ENCODE measurements around the gene RPS3. TPM values are rescaled to one million over a fixed set of nuclear protein-coding genes. Genes with fewer than 3 reads are reported as not detected.

Gene RPS3
- total RNA-seq, 4 donors from 2014 or later, result 1,012 to 1,395 (median 1,115) TPM

GRCh38 chr11:75436806-75437205, 37.5 kb downstream of the RPS3 start:
- Histone ChIP-seq H3K27ac (no peak overlapping the region), H3K9me3 (no peaks in the 10 kb centered on the region), H3K36me3 (peaks cover 0 to 56% (median 0%) of the 10 kb centered on the region in 3 donors), H3K4me3 (no peak overlapping the region), H3K27me3 (peaks cover 0 to 3% of the 10 kb centered on the region in 2 donors), H3K4me1 (peaks cover 0 to 20% (median 2%) of the 10 kb centered on the region in 4 donors)
- no peak for DNase-seq (ENCODE audit: low spot score in 2 of 2)
- no peak for TF ChIP-seq POLR2A (IDR thresholded peaks at IDR 0.05)
- 87 to 92% methylated on average over 8 to 9 of the region's 9 CpGs for WGBS, 2 donors

- no peak overlapping the region for H3K27ac ChIP-seq
- no peak for DNase-seq (ENCODE audit: low spot score in 2 of 2)
- H3K4me1 ChIP-seq, result peaks cover 0 to 6% (median 0%) of the 10 kb centered on the region in 4 donors
- WGBS, 2 donors, result 76% methylated on average over 11 to 13 of the region's 13 CpGs
- TF ChIP-seq EP300 (IDR thresholded peaks at IDR 0.05), result no peak
- no peak for TF ChIP-seq POLR2A (IDR thresholded peaks at IDR 0.05)
- TF ChIP-seq CTCF (IDR thresholded peaks at IDR 0.05), result no peak
- no peak overlapping the region for H3K4me3 ChIP-seq
- H3K36me3 ChIP-seq, result peaks cover 0 to 68% (median 0%) of the 10 kb centered on the region in 3 donors
- H3K27me3 ChIP-seq, result no peaks in the 10 kb centered on the region
- no peaks in the 10 kb centered on the region for H3K9me3 ChIP-seq
These were observed 38.8 kb downstream of the RPS3 start for GRCh38 chr11:75437966-75438659.

GRCh38 chr11:75439026-75439425, 39.7 kb downstream of the RPS3 start:
- H3K27ac ChIP-seq, result no peak overlapping the region
- H3K27me3 ChIP-seq, result no peaks in the 10 kb centered on the region
- no peak overlapping the region for H3K4me3 ChIP-seq
- TF ChIP-seq POLR2A (IDR thresholded peaks at IDR 0.05) (no peak), EP300 (IDR thresholded peaks at IDR 0.05) (no peak), CTCF (IDR thresholded peaks at IDR 0.05) (no peak)
- peaks cover 0 to 77% (median 0%) of the 10 kb centered on the region in 3 donors for H3K36me3 ChIP-seq
- H3K4me1 ChIP-seq, result no peaks in the 10 kb centered on the region
- 72 to 73% methylated on average over 14 of the region's 14 CpGs for WGBS, 2 donors
- no peaks in the 10 kb centered on the region for H3K9me3 ChIP-seq
- DNase-seq (ENCODE audit: low spot score in 2 of 2), result no peak

GRCh38 chr11:75439495-75440120, 40.3 kb downstream of the RPS3 start:
- TF ChIP-seq EP300 (IDR thresholded peaks at IDR 0.05), result no peak
- no peak for TF ChIP-seq POLR2A (IDR thresholded peaks at IDR 0.05)
- TF ChIP-seq CTCF (IDR thresholded peaks at IDR 0.05), result no peak

GRCh38 chr11:75440960-75441803, 41.9 kb downstream of the RPS3 start:
- peaks cover 0 to 3% (median 0%) of the 10 kb centered on the region in 4 donors for H3K4me1 ChIP-seq
- H3K9me3 ChIP-seq, result no peaks in the 10 kb centered on the region
- H3K27ac ChIP-seq, result no peak overlapping the region
- WGBS, 2 donors, result 76 to 80% methylated on average over 20 of the region's 27 CpGs
- H3K27me3 ChIP-seq, result no peaks in the 10 kb centered on the region
- TF ChIP-seq CTCF (IDR thresholded peaks at IDR 0.05) (no peak), EP300 (IDR thresholded peaks at IDR 0.05) (no peak), POLR2A (IDR thresholded peaks at IDR 0.05) (no peak)
- DNase-seq (ENCODE audit: low spot score in 2 of 2), result no peak
- H3K36me3 ChIP-seq, result peaks cover 0 to 61% (median 0%) of the 10 kb centered on the region in 3 donors
- H3K4me3 ChIP-seq, result no peak overlapping the region

More at GRCh38 chr11:75439495-75440120, 40.3 kb downstream of the RPS3 start:
- Histone ChIP-seq H3K27me3 (no peaks in the 10 kb centered on the region), H3K9me3 (no peaks in the 10 kb centered on the region), H3K27ac (no peak overlapping the region), H3K36me3 (peaks cover 0 to 77% (median 0%) of the 10 kb centered on the region in 3 donors), H3K4me1 (no peaks in the 10 kb centered on the region), H3K4me3 (no peak overlapping the region)
- no peak for DNase-seq (ENCODE audit: low spot score in 2 of 2)
- 82 to 87% methylated on average over 6 to 12 of the region's 13 CpGs for WGBS, 2 donors
